IPS-18a (cell line): ENCODE data around the gene RANBP17.
A peak's percentile ranks its signal among the peaks of the same experiment; 100 is the strongest.

Experiments used
- H3K27ac ChIP-seq: one replicate; pipeline ENCODE4 v1.5.1; 2013; ENCODE audit warnings: low read length
- H3K27me3 ChIP-seq: one replicate; pipeline ENCODE4 v1.6.1; 2013; ENCODE audit warnings: mild to moderate bottlenecking, low read length; ENCODE audit not compliant: control insufficient read depth, insufficient read depth
- H3K36me3 ChIP-seq: one replicate; pipeline ENCODE4 v1.6.1; 2013; ENCODE audit warnings: low read depth, low read length; ENCODE audit not compliant: control insufficient read depth
- H3K4me1 ChIP-seq: one replicate; pipeline ENCODE4 v1.6.1; 2013; ENCODE audit warnings: low read depth, low read length; ENCODE audit not compliant: control insufficient read depth
- H3K4me3 ChIP-seq: one replicate; pipeline ENCODE4 v1.5.1; 2013; ENCODE audit warnings: low read length
- H3K9ac ChIP-seq: one replicate; pipeline ENCODE4 v1.6.1; 2013; ENCODE audit warnings: mild to moderate bottlenecking, low read length, moderate library complexity
- H3K9me3 ChIP-seq: one replicate; pipeline ENCODE4 v1.6.1; 2013; ENCODE audit warnings: low read depth, low read length; ENCODE audit not compliant: control insufficient read depth

RANBP17 gene

GRCh38 chr5:170846416-170846815 is 15.4 kb upstream of the RANBP17 start:
- Histone ChIP-seq H3K36me3 (no peaks in the 10 kb centered on the region), H3K4me3 (no peak overlapping the region), H3K27ac (no peak overlapping the region), H3K9me3 (no peaks in the 10 kb centered on the region), H3K9ac (no peak overlapping the region), H3K27me3 (no peaks in the 10 kb centered on the region), H3K4me1 (no peaks in the 10 kb centered on the region)

- no peaks in the 10 kb centered on the region for H3K27me3 ChIP-seq
- H3K9me3 ChIP-seq = no peaks in the 10 kb centered on the region
- no peak overlapping the region for H3K4me3 ChIP-seq
- H3K27ac ChIP-seq = no peak overlapping the region
- no peak overlapping the region for H3K9ac ChIP-seq
- H3K36me3 ChIP-seq = no peaks in the 10 kb centered on the region
- no peaks in the 10 kb centered on the region for H3K4me1 ChIP-seq
Measured at GRCh38 chr5:170846846-170847245, 15.0 kb upstream of the RANBP17 start.

- Histone ChIP-seq H3K4me3 (no peak overlapping the region), H3K36me3 (no peaks in the 10 kb centered on the region), H3K9ac (no peak overlapping the region), H3K27me3 (no peaks in the 10 kb centered on the region), H3K27ac (no peak overlapping the region), H3K4me1 (no peaks in the 10 kb centered on the region), H3K9me3 (no peaks in the 10 kb centered on the region)
Measured at GRCh38 chr5:170848033-170848432, 13.8 kb upstream of the RANBP17 start.

GRCh38 chr5:170849374-170849773 is 12.4 kb upstream of the RANBP17 start:
- Histone ChIP-seq H3K36me3 (no peaks in the 10 kb centered on the region), H3K9me3 (no peaks in the 10 kb centered on the region), H3K9ac (no peak overlapping the region), H3K27me3 (no peaks in the 10 kb centered on the region), H3K4me3 (no peak overlapping the region), H3K27ac (no peak overlapping the region), H3K4me1 (no peaks in the 10 kb centered on the region)

- Histone ChIP-seq H3K9ac (no peak overlapping the region), H3K27ac (no peak overlapping the region), H3K9me3 (no peaks in the 10 kb centered on the region), H3K36me3 (no peaks in the 10 kb centered on the region), H3K4me1 (no peaks in the 10 kb centered on the region), H3K27me3 (no peaks in the 10 kb centered on the region), H3K4me3 (no peak overlapping the region)
Measured at GRCh38 chr5:170854566-170854965, 7.3 kb upstream of the RANBP17 start.

- Histone ChIP-seq H3K4me3 (no peak overlapping the region), H3K36me3 (no peaks in the 10 kb centered on the region), H3K27me3 (no peaks in the 10 kb centered on the region), H3K9me3 (peaks cover 11% of the 10 kb centered on the region), H3K27ac (no peak overlapping the region), H3K9ac (no peak overlapping the region), H3K4me1 (no peaks in the 10 kb centered on the region)
Measured at GRCh38 chr5:170857066-170857465, 4.8 kb upstream of the RANBP17 start.

GRCh38 chr5:170860415-170860814 is 1.4 kb upstream of the RANBP17 start:
- Histone ChIP-seq H3K27ac (no peak overlapping the region), H3K9me3 (peaks cover 11% of the 10 kb centered on the region), H3K4me3 (no peak overlapping the region), H3K4me1 (peaks cover 9% of the 10 kb centered on the region), H3K9ac (no peak overlapping the region), H3K36me3 (no peaks in the 10 kb centered on the region), H3K27me3 (peaks cover 16% of the 10 kb centered on the region)

- peak overlapping the region; percentile 41 for H3K4me3 ChIP-seq
Measured at GRCh38 chr5:170860818-170861666, 776 bp upstream of the RANBP17 start.

GRCh38 chr5:170861667-170861916 is 226 bp upstream of the RANBP17 start:
- H3K9ac ChIP-seq = peak overlapping the region; percentile 74
- H3K27ac ChIP-seq = no peak overlapping the region
- H3K9me3 ChIP-seq = peaks cover 11% of the 10 kb centered on the region

More at GRCh38 chr5:170860818-170861666, 776 bp upstream of the RANBP17 start:
- Histone ChIP-seq H3K9me3 (peaks cover 11% of the 10 kb centered on the region), H3K4me1 (peaks cover 9% of the 10 kb centered on the region), H3K9ac (no peak overlapping the region), H3K27me3 (peaks cover 16% of the 10 kb centered on the region), H3K36me3 (no peaks in the 10 kb centered on the region), H3K27ac (no peak overlapping the region)

GRCh38 chr5:170863646-170864045 is 1.8 kb downstream of the RANBP17 start:
- Histone ChIP-seq H3K9ac (no peak overlapping the region), H3K36me3 (no peaks in the 10 kb centered on the region), H3K27me3 (peaks cover 16% of the 10 kb centered on the region), H3K27ac (no peak overlapping the region), H3K4me3 (peak overlapping the region; percentile 79), H3K4me1 (peaks cover 11% of the 10 kb centered on the region), H3K9me3 (peaks cover 11% of the 10 kb centered on the region)

More at GRCh38 chr5:170861667-170861916, 226 bp upstream of the RANBP17 start:
- Histone ChIP-seq H3K27me3 (peaks cover 16% of the 10 kb centered on the region), H3K4me3 (peak overlapping the region; percentile 79), H3K4me1 (peaks cover 9% of the 10 kb centered on the region), H3K36me3 (no peaks in the 10 kb centered on the region)

GRCh38 chr5:170865622-170866021 is 3.8 kb downstream of the RANBP17 start:
- peaks cover 9% of the 10 kb centered on the region for H3K9me3 ChIP-seq
- no peaks in the 10 kb centered on the region for H3K36me3 ChIP-seq
- H3K4me3 ChIP-seq = no peak overlapping the region
- H3K27ac ChIP-seq = no peak overlapping the region
- H3K9ac ChIP-seq = no peak overlapping the region
- peaks cover 13% of the 10 kb centered on the region for H3K4me1 ChIP-seq
- peaks cover 16% of the 10 kb centered on the region for H3K27me3 ChIP-seq

- Histone ChIP-seq H3K9ac (no peak overlapping the region), H3K36me3 (no peaks in the 10 kb centered on the region), H3K4me1 (peaks cover 11% of the 10 kb centered on the region), H3K9me3 (peaks cover 2% of the 10 kb centered on the region), H3K4me3 (no peak overlapping the region), H3K27me3 (peaks cover 13% of the 10 kb centered on the region), H3K27ac (no peak overlapping the region)
Measured at GRCh38 chr5:170867825-170868224, 6.0 kb downstream of the RANBP17 start.
